HG02678 (cell line): ENCODE measurements around the gene TNPO3.
"Not testable (repeated sequence)": the region's sequence is repeated elsewhere in the genome, so short reads cannot be mapped to it uniquely, and the experiment has no call there.

Experiments
- ATAC-seq: cut with Tn5 transposase; IDR thresholded peaks from one replicate; pipeline ENCODE4 v1.9.1; 2021; ENCODE audit warnings: mild to moderate bottlenecking, moderate library complexity; ENCODE audit not compliant: unreplicated experiment

The TNPO3 gene

GRCh38 chr7:129017933-129018538 is 36.9 kb downstream of the TNPO3 start:
- ATAC-seq = no peak

GRCh38 chr7:129017264-129017663 is 37.6 kb downstream of the TNPO3 start:
- no peak for ATAC-seq

GRCh38 chr7:129014501-129015101 is 40.3 kb downstream of the TNPO3 start:
- no peak for ATAC-seq

- ATAC-seq = no peak
Measured at GRCh38 chr7:129013048-129013724, 41.7 kb downstream of the TNPO3 start.

GRCh38 chr7:129012641-129013040 is 42.3 kb downstream of the TNPO3 start:
- no peak for ATAC-seq

GRCh38 chr7:129010075-129010474 is 44.8 kb downstream of the TNPO3 start:
- no peak for ATAC-seq

- ATAC-seq = peak; percentile 73
Measured at GRCh38 chr7:129009437-129009836, 45.5 kb downstream of the TNPO3 start.

- peak; percentile 7 for ATAC-seq
Measured at GRCh38 chr7:129008645-129009414, 46.1 kb downstream of the TNPO3 start.

GRCh38 chr7:129007572-129007971 is 47.3 kb downstream of the TNPO3 start:
- no peak for ATAC-seq

GRCh38 chr7:129006636-129007414 is 48.1 kb downstream of the TNPO3 start:
- no peak for ATAC-seq

GRCh38 chr7:129005186-129005585 is 49.7 kb downstream of the TNPO3 start:
- no peak for ATAC-seq

- no peak for ATAC-seq
Measured at GRCh38 chr7:128997181-128997580, 57.7 kb downstream of the TNPO3 start.

- ATAC-seq = not testable (repeated sequence)
Measured at GRCh38 chr7:128994560-128994959, 60.4 kb downstream of the TNPO3 start.

- ATAC-seq = no peak
Measured at GRCh38 chr7:128993419-128993818, 61.5 kb downstream of the TNPO3 start.

GRCh38 chr7:128989961-128990360 is 65.0 kb downstream of the TNPO3 start:
- no peak for ATAC-seq

- no peak for ATAC-seq
Measured at GRCh38 chr7:128988372-128988771, 66.5 kb downstream of the TNPO3 start.

- ATAC-seq = no peak
Measured at GRCh38 chr7:128986609-128987008, 68.3 kb downstream of the TNPO3 start.

- no peak for ATAC-seq
Measured at GRCh38 chr7:128985660-128986059, 69.3 kb downstream of the TNPO3 start.

GRCh38 chr7:128982105-128982504 is 72.8 kb downstream of the TNPO3 start:
- ATAC-seq = no peak

- ATAC-seq = no peak
Measured at GRCh38 chr7:128974241-128974934, 80.5 kb downstream of the TNPO3 start.
